ENCODE measurements around the gene ART5.

The ART5 gene, protein sequence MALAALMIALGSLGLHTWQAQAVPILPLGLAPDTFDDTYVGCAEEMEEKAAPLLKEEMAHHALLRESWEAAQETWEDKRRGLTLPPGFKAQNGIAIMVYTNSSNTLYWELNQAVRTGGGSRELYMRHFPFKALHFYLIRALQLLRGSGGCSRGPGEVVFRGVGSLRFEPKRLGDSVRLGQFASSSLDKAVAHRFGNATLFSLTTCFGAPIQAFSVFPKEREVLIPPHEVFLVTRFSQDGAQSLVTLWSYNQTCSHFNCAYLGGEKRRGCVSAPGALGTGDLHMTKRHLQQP

DNA sequence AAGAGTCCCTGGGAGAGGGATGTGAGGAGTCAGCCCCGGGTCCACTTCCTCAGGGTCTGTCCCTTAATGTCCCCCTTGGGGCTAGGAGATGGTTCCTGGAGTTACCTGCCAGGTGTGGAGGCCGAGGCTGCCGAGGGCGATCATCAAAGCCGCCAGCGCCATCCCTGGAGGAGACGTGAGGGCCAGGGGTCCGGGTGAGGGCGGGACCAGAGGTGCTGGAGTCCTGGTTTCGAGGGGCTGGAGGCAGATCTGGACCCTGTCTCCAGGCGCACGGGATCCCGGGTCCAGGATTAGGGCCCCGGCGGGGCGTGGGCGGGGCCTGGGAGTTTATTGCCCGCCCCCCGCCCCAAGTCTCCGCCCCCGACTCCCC lies at the start of gene ART5:
Gene ART5, minus strand, starts transcription at position 292 of the 370 bp plus-strand sequence. Its CDS starts 130 bp downstream, at position 162.
- no peak for DNase-seq

DNA sequence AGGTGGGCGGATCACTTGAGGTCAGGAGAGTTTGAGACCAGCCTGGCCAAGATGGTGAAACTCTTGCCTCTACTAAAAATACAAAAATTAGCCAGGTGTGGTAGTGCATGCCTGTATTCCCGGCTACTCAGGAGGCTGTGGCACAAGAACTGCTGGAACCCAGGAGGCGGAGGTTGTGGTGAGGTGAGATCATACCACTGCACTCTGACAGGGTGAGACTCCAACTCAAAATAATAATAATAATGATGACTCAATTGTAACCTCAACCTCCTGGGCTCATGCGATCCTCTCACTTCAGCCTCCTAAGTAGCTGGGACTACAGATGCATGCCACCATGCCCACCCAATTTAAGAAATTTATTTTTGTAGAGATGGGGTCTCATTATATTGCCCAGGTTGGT lies 45.0 kb upstream of the ART5 start:
- no peak for DNase-seq

DNA sequence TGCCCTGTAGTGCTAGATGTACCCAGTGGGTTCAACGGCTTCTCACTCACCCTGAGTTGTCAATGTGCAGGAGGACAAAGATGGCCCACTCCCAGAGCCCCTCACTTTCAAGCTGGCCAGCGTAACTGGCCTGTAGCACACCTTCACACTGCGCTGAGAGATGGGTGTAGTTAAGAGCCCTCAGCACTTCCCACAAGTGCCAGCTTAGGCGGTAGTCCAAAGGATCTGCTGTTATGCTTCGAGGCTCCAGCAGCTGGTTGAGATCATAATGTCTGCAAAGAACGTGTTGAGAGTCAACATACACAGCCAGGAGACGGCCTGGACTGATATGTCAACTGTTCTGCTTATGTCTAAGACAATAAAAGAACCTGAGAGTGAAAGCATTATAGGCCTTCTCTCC lies 44.1 kb upstream of the ART5 start:
- DNase-seq: no peak

DNA sequence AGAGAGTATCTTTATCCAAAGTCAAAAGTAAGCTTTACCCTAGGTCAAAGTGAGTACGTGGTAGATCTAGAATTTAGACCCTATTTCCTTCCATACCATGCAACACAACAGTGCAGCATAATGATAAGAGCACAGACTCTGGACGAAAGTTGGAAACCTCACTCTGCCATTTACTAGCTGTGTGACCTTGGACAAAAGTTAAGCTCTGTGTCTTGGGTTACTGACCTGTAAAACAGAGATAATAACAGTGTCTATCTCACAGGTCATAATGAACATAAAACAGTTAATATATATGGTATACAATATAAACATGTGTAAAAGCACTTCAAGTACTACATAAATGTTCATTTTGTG lies 43.0 kb upstream of the ART5 start:
- no peak for DNase-seq

DNA sequence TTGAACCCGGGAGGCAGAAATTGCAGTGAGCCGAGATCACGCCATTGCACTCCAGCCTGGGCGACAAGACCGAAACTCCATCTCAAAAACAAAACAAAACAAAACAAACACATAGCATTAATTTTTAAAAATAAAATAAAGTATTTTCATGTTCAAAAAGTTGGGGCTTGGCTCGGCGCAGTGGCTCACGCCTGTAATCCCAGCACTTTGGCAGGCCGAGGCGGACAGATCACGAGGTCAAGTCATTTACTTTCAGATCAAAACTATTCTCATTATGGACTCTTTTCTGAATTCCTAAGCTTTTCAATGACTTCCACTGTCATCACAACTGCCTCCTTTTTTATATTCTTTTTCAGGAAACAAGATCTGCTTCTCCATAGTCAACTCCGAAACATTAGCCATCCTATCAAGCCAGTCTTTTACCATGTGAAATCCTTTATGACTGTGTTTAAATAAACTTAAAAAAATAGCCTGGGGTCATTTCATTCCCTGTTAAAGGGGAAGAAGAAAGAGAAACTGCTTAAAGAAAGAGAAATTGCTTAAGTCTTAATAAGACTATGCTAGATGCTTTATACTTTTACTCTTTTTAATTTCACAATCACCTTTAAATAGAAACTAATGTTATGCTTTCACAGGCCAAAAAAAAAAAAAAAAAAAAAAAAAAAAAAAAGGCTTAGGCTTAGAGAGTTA lies 42.5 kb upstream of the ART5 start:
- no peak for DNase-seq

DNA sequence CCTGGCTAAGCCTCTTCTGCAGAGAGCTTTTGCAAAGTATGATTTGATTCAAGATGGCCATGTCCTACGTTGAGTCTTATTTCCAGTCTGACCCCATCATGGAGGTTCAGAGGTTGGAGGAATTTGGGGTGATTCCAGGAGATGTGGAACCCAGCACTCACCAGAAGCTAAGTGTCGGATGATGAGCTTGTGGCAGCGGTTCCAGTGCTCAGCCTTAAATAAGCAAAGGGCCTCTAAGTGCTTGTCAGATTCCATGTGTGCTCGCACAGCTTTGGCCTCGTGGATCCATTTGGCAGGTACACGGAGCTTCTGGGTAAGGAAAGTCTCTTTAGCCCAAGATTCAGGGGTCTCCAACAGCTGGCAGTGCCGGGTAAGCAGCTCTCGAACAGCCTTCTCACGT lies 41.2 kb upstream of the ART5 start:
- DNase-seq: no peak

DNA sequence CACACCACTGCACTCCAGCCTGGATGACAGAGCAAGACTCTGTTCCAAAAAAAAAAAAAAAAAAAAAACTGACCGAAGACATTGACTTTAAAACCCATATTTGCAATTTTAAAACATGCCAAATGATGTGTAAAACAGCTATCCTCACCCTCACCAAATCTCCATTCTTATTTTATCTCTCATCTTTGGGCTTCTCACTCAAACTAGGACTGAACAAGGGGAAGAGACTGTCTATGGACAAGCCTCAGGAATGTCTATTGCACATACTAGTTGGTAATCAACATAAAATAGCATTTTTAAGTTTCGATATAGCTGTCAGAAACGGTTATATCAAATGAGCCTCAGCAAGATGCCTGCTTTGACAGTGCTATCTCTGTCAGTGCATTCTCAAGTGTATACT lies 37.3 kb upstream of the ART5 start:
- DNase-seq: no peak

DNA sequence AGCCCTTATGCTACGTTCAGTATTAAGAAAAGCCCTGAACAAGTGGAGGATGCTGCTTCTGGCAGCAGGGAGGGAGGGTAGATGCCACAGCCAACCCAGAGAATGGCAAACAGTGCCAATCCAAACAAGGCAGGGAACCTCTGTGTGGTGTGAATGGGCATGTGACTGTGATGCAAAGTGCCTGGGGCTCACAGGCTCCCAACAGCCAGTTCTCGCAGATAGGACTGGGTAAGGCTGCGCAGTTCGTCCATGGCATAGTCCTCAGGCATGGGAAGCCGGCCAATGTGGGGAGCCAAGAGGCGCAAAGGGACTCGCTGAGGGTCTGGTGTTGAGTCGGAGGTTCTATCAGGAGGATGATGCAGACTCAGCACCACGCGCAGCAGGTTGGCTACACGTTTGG lies 34.2 kb upstream of the ART5 start:
- no peak for DNase-seq

DNA sequence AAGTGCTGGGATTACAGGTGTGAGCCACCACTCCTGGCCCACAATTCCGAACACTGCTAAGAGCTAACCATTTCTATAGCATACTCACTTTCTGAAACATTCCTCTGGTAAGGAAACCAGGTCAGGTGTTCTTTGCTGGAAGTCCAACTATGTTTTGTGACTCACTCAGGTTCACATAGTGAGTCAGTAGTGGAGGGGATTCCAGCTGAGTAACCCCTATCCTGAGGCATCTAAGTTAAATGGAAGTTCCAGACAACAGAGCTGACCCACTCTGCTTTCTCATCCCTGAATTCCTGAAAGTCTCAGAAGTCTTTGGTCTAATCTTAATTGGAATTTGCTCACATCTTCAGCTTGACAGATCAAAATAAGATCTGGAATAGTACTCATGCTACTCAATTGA lies 32.4 kb upstream of the ART5 start:
- DNase-seq: no peak

DNA sequence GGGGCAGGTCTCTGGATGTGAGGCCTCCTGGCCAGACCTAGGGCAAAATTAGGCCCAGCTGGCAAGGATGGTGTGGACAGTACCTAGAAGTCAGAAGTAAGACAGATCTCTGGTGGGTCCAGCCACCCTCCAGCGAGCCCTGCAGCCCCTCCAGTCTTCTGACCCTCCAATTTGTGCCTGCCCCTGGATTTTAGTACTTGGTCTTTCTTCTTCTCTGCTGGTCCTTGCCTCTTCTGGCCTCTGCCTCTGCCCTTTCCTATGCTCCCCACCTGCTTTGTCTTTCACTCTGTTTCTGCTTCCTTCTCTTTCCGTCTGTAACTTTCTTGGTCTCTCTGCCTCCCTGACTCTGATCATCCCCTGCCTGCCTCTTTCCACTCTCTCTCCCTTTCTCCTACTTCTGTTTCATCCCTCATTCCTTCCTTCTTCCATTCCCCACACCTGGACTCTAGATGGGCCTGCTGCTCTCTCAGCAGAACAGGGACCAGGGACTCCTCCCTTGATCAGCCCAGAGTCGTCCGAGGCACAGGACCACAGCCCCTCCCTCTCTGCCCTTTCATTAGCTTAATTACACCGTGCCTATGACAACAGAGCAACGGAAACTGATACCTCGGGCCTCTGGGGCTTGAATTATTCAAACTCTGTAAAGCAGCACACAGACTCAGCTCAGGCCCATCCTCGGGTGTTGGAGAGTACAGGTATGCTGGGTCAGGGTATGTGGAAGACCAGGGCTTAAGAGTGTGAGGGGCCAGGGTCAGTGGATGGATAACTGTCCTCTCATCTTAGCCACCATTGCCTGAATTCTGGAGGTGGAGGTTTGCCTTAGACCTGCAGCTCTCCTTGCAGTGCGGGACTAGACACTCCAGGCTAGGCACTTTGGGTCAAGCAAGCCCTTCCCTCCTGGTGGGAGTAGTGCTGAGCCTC lies 29.8 kb upstream of the ART5 start, which contains the start of gene CHRNA10:
Gene CHRNA10, minus strand, starts transcription at position 51 of the 921 bp plus-strand sequence. CDS start 72 bp downstream, outside the sequence.
- DNase-seq: no peak

DNA sequence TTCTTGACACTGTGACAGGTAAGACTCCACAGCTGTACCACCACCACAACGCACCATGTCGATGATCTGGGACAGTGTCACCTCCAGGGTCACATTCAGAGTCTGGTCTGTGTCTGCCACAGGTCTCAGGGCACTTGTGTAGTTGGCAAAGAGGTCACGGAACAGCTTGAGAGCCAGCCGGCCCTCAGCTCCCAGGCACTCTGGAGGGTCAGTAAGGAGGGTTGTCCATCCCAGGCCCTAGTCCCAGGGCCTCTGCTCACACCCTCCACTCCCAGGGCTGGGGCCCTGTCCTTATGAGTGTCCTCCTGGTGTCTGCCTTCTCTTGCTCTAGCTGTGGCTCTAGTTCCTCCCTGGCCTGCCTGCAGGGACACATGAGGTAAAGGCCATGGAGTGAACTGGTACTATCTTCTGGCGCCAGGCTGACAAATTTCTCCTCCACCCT lies 28.0 kb upstream of the ART5 start:
- no peak for DNase-seq

DNA sequence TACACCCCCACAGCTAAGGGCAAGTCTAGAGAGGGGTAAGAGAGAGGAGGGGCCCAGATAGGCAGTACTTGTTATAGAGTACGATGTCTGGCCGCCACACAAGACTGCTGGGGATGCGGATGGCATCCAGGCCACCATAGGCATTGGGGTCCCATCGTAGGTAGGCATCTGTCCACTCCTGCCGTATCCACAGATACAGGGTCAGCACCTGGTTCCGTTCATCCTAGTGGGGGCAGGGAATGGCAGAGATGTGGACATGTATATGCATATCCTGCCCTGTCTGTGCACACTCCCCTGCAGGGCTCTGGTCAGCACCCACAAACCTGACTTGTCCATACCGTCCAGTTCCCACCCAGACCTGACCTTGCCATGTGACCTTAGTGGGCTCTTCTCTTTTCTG lies 27.3 kb upstream of the ART5 start:
- DNase-seq: no peak

DNA sequence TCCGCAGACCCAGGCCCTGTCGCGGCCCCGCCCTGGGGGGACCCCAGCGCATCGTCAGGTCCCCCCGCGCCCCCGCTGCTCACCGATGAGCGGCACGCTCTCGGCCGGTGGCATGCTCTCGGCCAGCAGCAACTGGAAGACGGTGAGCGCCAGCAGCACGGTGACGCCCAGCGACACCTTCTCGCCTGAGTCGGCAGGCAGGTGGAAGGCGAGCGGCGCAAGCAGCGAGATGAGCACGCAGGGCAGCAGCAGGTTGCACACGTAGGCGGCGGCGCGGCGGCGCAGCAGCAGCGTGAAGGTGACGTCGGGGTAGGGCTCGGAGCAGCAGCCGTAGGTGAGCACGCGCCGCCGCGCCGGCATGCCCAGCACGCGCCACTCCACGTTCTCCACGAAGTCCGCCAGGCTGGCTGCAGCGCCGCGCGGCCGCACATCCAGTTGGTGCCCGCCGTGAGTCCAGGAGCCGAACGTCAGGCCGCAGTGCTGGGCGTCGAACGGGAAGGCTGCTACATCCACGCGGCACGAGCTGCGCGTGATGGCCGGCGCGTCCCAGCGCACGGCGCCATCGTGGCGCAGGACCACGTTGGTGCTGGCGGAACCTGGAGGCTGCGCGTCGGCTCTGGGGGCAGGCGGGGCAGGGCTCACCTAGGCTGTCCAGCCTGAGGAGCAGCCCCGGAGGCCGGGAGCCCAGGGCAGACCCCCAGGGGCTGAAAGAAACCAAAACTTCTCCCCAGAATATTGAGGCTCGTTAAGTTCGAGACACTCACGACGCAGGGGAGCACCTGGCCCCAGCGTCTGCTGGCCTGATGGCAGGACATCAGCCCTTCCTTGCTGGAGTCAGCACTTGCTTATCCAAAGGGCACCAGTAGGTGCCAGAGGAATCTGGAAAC lies 25.6 kb upstream of the ART5 start:
- DNase-seq: no peak

DNA sequence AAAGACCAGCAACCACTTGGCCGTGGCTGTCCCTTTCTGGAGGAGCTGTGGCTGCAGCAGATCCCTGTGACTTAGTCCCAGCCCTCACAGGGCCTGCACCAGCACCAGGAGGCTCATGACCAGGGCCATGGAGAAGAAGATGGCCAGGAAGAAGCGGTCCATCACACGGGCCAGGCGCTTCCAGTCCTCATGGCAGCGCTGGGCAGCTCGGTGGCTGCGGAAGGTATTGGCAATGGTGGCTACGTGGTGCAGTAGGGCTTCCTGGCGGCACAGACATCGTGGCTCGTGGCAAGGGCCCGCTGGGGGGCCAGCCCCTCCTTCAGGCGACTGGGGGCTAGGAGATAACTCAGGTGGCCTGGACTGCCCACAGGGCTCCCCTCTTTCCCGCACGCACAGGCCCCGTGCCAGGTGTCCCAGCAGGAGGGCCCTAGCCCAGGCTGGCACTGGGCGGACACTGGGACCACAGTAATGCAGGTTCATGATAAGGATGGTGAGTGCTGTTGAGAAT lies 24.3 kb upstream of the ART5 start:
- no peak for DNase-seq

DNA sequence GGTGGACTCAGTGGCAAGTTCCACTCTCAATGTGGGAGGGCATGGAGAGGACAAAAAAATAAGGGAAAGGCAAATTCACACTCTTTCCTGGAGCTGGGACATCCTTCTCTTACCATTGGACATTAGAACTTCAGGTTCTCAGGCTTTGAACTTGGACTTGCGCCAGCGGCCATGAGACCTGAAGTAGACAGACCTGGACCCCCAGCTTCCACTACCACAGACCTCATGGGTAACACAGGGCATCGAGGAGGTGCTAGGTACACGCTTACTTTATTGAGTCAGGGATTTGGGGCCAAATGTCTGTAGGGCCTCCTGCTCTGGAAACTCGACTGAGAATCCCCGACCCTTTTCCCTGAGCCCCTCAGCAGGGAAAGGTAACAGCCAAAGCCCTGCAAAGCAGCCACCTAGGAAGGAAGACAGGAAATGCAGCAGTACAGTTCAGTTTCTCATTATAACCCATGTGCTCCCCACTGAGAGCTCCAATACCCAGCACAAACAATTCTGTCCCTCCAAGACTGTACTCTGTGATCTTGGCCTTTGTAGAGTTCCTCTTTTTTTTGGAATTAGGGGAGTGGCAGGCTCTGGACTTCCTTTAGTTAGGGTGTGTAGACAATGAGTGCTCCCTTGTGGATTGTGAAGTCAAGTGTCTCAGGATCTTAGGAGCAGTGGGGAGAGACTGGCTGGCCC lies 23.7 kb upstream of the ART5 start:
- DNase-seq: no peak

DNA sequence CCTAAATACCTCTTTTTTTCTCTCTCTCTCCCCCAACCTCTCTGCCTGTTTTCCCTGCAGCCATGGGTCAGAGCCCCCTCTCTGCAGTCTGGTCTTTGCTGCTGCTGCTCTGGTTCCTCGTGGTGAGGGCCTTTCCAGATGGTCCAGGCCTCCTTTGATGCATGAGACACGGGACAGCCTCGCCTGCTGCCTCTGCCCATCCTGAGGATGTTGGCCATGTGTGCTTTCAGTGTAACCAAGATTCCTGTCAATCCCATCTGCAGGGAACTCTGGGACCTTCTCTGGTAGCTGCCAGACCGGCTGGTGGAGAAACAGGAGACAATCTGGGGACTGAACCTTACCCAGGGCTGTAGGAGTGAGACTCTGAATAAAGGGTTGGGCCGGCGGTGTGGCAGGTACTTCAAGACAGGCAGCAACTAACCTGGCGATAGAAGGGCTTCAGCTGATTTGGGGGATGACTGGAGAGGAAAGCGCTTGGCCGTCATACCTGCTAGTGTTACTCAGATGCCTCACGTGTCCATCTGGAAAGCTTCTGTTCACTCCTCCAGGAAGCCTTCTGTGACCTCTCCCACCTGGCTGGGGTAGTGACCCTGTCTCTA lies 22.3 kb upstream of the ART5 start:
- DNase-seq: no peak

DNA sequence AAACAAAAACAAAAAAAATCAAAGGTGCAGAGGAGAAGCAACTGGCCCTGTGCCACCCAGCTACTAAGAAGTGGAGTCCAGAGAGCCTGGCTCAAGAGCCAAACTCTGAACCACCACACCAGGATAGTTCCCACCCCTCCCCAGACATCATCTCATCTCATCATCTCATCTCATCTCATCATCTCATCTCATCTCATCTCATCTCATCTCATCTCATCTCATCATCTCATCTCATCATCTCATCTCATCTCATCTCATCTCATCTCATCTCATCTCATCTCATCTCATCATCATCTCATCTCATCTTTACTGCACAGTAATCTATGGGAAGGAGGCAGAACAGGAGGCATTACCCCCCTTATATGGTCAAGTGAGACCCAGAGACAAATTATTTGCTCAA lies 21.1 kb upstream of the ART5 start:
- DNase-seq: no peak

DNA sequence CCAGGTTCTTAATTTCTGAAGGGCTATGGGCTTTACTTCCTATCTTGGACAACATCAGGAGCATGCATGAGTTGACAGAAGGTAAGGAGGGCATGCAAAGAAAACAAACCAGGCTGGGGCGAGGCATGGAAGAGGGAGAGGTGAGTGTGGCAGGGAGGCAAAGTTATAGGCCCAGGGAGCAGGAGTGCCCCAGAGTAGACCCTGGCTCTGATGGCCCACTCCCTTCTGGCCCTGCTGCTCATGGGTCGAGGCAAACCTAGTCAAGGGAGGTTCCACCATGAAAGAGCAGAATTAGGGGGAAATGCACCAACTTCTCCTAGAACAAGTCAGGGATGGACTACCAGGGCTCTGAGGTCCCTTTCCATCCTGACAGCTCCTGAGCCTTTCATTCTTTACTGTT lies 19.2 kb upstream of the ART5 start:
- no peak for DNase-seq

DNA sequence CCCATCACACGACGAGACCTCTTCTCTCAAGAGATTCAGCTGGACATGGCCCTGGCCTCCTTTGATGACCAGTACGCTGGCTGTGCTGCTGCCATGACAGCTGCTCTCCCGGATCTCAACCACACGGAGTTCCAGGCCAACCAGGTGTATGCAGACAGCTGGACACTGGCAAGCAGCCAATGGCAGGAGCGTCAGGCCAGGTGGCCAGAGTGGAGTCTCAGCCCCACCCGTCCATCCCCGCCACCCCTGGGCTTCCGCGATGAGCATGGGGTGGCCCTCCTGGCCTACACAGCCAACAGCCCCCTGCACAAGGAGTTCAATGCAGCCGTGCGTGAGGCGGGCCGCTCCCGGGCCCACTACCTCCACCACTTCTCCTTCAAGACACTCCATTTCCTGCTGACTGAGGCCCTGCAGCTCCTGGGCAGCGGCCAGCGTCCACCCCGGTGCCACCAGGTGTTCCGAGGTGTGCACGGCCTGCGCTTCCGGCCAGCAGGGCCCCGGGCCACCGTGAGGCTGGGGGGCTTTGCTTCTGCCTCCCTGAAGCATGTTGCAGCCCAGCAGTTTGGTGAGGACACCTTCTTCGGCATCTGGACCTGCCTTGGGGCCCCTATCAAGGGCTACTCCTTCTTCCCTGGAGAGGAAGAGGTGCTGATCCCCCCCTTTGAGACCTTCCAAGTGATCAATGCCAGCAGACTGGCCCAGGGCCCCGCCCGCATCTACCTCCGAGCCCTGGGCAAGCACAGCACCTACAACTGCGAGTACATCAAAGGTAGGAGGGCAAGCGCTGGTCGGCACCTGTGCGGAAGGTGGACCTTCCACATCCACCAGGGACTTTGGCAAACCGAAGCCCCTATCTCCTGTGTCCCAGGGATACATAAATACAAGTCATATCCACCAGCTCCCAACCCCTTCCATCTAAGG lies 18.1 kb upstream of the ART5 start:
- DNase-seq: no peak

DNA sequence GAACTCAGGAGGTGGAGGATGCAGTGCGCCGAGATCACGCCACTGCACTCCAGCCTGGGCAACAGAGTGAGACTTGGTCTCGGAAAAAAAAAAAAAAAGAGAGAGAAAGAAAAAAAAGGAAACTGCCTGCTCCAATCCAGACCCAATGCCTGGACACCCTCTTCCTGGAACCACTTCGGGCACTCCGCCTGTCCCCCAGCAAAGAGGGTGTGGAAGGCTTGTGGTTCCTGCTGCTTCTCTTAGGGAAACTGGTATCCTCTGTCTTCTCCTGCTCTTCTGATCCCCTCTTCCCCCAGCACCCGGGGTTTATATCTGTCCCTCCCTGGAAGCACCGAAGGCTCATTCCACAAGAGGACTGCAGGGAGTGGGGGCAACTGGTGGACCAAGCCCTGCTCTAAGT lies 16.5 kb upstream of the ART5 start:
- no peak for DNase-seq

Measured in activated CD4-positive, alpha-beta T cell treated with anti-CD3 and anti-CD28 coated beads for 4 hours (primary cell).